MM.1S (cell line): ENCODE results near the gene SPIRE1.

Experiments
- DNase-seq: peaks from one replicate; pipeline ENCODE4 v3.0.0-alpha.2; 2015
- H2AFZ ChIP-seq: fragments of 300-600 bp; sonication (generic); 2 replicates; pipeline ENCODE4 v1.6.0; 2016; ENCODE audit warnings: antibody characterized with exemption, low read length
- H3F3A ChIP-seq: fragments of 300-600 bp; sonication (generic); 2 replicates; pipeline ENCODE4 v1.6.1; 2016; ENCODE audit warnings: mild to moderate bottlenecking, antibody characterized with exemption, low read length, moderate library complexity, mixed read lengths; ENCODE audit not compliant: insufficient read depth
- H3K27ac ChIP-seq: fragments of 300-600 bp; sonication (generic); 2 replicates; pipeline ENCODE4 v1.5.1; 2016; ENCODE audit warnings: mild to moderate bottlenecking, low read length
- H3K27me3 ChIP-seq: fragments of 300-600 bp; sonication (generic); replicated peaks from 2 replicates; pipeline ENCODE4 v1.6.0; 2016; ENCODE audit warnings: low read length; ENCODE audit not compliant: insufficient read depth
- H3K36me3 ChIP-seq: fragments of 300-600 bp; sonication (generic); replicated peaks from 2 replicates; pipeline ENCODE4 v1.6.1; 2016; ENCODE audit warnings: mild to moderate bottlenecking, low read length, mixed read lengths; ENCODE audit not compliant: insufficient read depth
- H3K4me1 ChIP-seq: fragments of 300-600 bp; sonication (generic); 2 replicates; pipeline ENCODE4 v1.6.1; 2016; ENCODE audit warnings: low read length, mixed read lengths
- H3K4me2 ChIP-seq: fragments of 300-600 bp; sonication (generic); 2 replicates; pipeline ENCODE4 v1.6.0; 2016; ENCODE audit warnings: low read depth, low read length
- H3K4me3 ChIP-seq: fragments of 300-600 bp; sonication (generic); 2 replicates; pipeline ENCODE4 v1.5.1; 2016; ENCODE audit warnings: low read length, mixed read lengths
- H3K79me2 ChIP-seq: fragments of 300-600 bp; sonication (generic); 2 replicates; pipeline ENCODE4 v1.6.1; 2016; ENCODE audit warnings: mixed run types, low read length, mixed read lengths
- H3K9ac ChIP-seq: fragments of 300-600 bp; sonication (generic); 2 replicates; pipeline ENCODE4 v1.6.1; 2016; ENCODE audit warnings: low read length, mixed read lengths
- H3K9me2 ChIP-seq: fragments of 300-600 bp; sonication (generic); replicated peaks from 2 replicates; pipeline ENCODE4 v1.6.1; 2016; ENCODE audit warnings: mild to moderate bottlenecking, low read length, mixed read lengths; ENCODE audit not compliant: insufficient read depth
- H3K9me3 ChIP-seq: fragments of 300-600 bp; sonication (generic); replicated peaks from 2 replicates; pipeline ENCODE4 v1.6.1; 2016; ENCODE audit warnings: mild to moderate bottlenecking, low read length, mixed read lengths; ENCODE audit not compliant: insufficient read depth
- H4K20me1 ChIP-seq: fragments of 300-600 bp; sonication (generic); 2 replicates; pipeline ENCODE4 v1.6.1; 2016; ENCODE audit warnings: mild to moderate bottlenecking, low read length, moderate library complexity, mixed read lengths; ENCODE audit not compliant: insufficient read depth
- CTCF ChIP-seq: fragments of 300-600 bp; sonication (generic); IDR thresholded peaks from 2 replicates; pipeline ENCODE4 v1.5.1; 2016; ENCODE audit warnings: antibody characterized with exemption, low read length, mixed read lengths
- EZH2 ChIP-seq: fragments of 300-600 bp; sonication (generic); optimal IDR thresholded peaks from 2 replicates; pipeline ENCODE3; 2017; ENCODE audit warnings: low read depth, mild to moderate bottlenecking, antibody characterized with exemption, low read length, mixed read lengths
- EZH2phosphoT487 ChIP-seq: fragments of 300-600 bp; sonication (generic); IDR thresholded peaks from 2 replicates; pipeline ENCODE4 v1.6.1; 2018; ENCODE audit warnings: antibody characterized with exemption, low read length

The SPIRE1 gene

GRCh38 chr18:12559319-12559718 is 98.6 kb downstream of the SPIRE1 start:
- Histone ChIP-seq H3F3A (no peaks in the 10 kb centered on the region), H3K36me3 (no peaks in the 10 kb centered on the region), H3K9ac (no peak overlapping the region), H3K4me3 (no peak overlapping the region), H3K27ac (no peak overlapping the region), H3K27me3 (no peaks in the 10 kb centered on the region), H3K79me2 (no peaks in the 10 kb centered on the region), H3K9me2 (no peaks in the 10 kb centered on the region), H3K9me3 (no peaks in the 10 kb centered on the region), H3K4me1 (no peaks in the 10 kb centered on the region), H3K4me2 (no peak overlapping the region), H2AFZ (no peak overlapping the region), H4K20me1 (no peaks in the 10 kb centered on the region)
- DNase-seq = no peak
- TF ChIP-seq CTCF (no peak), EZH2 (no peak), EZH2phosphoT487 (no peak)

DNA sequence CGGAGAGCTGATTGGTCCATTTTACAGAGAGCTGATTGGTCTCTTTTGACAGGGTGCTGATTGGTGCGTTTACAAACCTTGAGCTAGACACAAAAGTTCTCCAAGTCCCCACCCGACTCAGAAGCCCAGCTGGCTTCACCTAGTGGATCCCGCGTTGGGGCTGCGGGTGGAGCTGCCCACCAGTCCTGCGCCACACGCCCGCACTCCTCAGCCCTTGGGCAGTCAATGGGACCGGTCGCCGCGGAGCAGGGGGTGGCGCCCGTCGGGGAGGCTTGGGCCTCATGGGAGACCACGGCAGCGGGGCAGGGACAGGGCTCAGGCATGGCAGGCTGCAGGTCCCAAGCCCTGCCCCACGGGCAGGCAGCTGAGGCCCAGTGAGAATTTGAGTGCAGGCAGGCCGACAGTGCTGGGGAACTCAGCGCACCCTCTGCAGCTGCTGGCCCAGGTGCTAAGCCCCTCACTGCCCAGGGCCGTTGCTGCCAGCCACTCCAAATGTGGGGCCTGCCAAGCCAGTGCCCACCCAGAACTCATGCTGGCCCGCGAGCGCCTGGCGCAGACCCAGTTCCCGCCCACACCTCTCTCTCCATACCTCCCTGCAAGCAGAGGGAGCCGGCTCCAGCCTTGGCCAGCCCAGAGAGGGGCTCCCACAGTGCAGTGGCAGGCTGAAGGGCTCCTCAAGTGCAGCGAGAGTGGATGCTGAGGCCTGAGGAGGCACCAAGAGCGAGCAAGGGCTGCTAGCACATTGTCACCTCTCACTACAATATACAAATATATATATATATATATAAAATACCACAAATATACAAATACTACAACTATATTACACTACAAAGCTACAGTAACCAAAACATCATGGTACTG is 100.7 kb downstream of the SPIRE1 start:
- Histone ChIP-seq H3K9me2 (no peaks in the 10 kb centered on the region), H3K4me3 (no peak overlapping the region), H3K4me2 (no peak overlapping the region), H3K9me3 (no peaks in the 10 kb centered on the region), H3F3A (no peaks in the 10 kb centered on the region), H2AFZ (no peak overlapping the region), H4K20me1 (no peaks in the 10 kb centered on the region), H3K27me3 (no peaks in the 10 kb centered on the region), H3K27ac (no peak overlapping the region), H3K4me1 (no peaks in the 10 kb centered on the region), H3K36me3 (no peaks in the 10 kb centered on the region), H3K9ac (no peak overlapping the region), H3K79me2 (no peaks in the 10 kb centered on the region)
- TF ChIP-seq CTCF (no peak), EZH2 (no peak), EZH2phosphoT487 (no peak)
- DNase-seq = no peak

GRCh38 chr18:12554796-12555388 is 103.0 kb downstream of the SPIRE1 start:
- H4K20me1 ChIP-seq = no peaks in the 10 kb centered on the region
- no peaks in the 10 kb centered on the region for H3K4me1 ChIP-seq
- no peak overlapping the region for H3K4me3 ChIP-seq
- H3K27me3 ChIP-seq = no peaks in the 10 kb centered on the region
- no peak overlapping the region for H3K4me2 ChIP-seq
- H3K79me2 ChIP-seq = no peaks in the 10 kb centered on the region
- H3K9ac ChIP-seq = no peak overlapping the region
- no peak overlapping the region for H3K27ac ChIP-seq
- no peaks in the 10 kb centered on the region for H3F3A ChIP-seq
- no peaks in the 10 kb centered on the region for H3K9me3 ChIP-seq
- no peaks in the 10 kb centered on the region for H3K36me3 ChIP-seq
- TF ChIP-seq EZH2 (no peak), CTCF (no peak), EZH2phosphoT487 (no peak)
- no peaks in the 10 kb centered on the region for H3K9me2 ChIP-seq
- no peak overlapping the region for H2AFZ ChIP-seq
- DNase-seq = no peak
